HG02943 (cell line): ENCODE results near the gene SOX3.

Experiments
- ATAC-seq: cut with Tn5 transposase; IDR thresholded peaks from one replicate; pipeline ENCODE4 v1.9.1; 2021; ENCODE audit warnings: mild to moderate bottlenecking, low read depth, moderate library complexity; ENCODE audit not compliant: unreplicated experiment

SOX3 gene

GRCh38 chrX:140504371-140505324, at the start of gene SOX3:
TSS of gene SOX3 (minus strand) at chrX:140505069. CDS start at chrX:140505060, 9 bp downstream.
- ATAC-seq, result no peak

DNA sequence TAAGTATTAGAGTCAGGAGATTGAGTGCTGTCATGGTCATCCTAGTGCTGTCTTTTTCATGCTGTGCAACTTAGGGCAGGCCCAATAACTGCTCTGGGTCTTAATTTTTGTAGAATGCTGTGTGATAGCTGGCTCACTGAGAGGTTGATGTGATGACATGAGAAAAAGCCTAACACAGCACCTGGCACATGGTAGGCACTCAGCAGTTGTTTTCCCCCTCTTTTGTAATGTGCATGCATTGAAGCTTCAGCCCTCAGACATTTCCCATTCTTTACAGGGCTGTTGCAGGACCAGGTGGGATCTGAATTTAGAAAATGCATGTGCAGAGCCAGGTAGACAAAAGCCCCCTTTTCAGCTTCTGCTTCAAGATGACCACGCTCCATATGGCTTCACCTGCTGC, 44.1 kb upstream of the SOX3 start:
- no peak for ATAC-seq

GRCh38 chrX:140526171-140526570, 21.3 kb upstream of the SOX3 start:
- no peak for ATAC-seq

DNA sequence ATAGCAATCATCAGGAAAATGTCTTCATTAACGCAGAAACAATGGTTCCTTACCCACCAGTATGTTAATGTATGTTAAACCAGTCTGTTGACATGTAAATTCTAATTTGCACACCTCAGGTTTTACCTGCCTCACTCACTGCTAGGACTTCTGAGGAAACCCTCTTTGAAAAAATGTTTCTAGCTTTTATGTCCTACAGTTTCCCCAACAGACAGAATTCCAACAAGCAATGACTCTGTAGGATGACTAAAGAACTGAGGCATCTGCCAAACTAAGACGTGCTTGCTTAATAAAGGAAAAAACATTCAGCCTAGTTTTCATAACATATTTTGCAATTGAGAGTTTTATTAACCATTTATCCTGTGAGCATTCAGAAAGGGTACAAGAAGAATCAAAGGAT, 20.6 kb upstream of the SOX3 start:
- ATAC-seq, result no peak

- ATAC-seq, result no peak
Observed at GRCh38 chrX:140524556-140524955, 19.7 kb upstream of the SOX3 start.

DNA sequence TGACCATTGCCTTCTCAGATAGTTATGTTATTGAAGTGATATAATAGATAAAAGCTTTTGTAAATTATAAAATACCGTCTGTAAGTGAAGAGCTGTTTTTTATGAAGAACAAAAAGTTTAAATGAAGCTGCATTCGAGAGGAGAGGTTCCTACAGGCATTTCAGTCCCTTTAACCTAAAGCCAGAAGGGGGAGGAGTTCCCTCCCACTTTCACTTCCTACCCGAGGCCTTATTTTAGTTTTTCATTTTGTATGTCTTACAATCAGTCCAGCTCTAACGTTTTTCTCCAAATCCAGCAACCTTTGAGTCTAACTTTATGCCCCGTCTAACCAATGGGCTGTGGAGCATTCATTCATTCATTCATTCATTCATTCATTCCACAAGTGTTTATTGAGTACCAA, 16.5 kb upstream of the SOX3 start:
- no peak for ATAC-seq

- no peak for ATAC-seq
Observed at GRCh38 chrX:140514554-140514953, 9.7 kb upstream of the SOX3 start.

GRCh38 chrX:140510895-140511295, 6.0 kb upstream of the SOX3 start:
- ATAC-seq, result no peak

DNA sequence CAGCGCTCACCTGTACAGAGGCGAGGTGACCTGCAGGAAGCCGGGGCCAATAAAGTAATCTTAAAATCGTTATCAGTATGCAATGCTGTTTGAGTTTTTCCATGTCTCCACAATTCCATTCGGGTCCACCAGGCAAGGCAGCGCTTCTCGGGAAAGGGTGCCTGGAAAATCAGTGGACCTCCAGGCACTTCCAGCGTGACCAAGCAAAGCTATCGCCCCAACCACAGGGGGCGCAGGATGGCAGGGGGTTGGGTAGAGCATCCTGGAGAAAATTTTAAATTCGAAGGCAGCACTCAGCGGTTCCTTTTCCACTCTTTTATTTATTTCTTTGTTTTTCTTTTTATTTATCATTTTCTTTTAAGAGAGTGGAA, 5.4 kb upstream of the SOX3 start:
- no peak for ATAC-seq

GRCh38 chrX:140509468-140510305, 4.8 kb upstream of the SOX3 start:
- ATAC-seq, result no peak

DNA sequence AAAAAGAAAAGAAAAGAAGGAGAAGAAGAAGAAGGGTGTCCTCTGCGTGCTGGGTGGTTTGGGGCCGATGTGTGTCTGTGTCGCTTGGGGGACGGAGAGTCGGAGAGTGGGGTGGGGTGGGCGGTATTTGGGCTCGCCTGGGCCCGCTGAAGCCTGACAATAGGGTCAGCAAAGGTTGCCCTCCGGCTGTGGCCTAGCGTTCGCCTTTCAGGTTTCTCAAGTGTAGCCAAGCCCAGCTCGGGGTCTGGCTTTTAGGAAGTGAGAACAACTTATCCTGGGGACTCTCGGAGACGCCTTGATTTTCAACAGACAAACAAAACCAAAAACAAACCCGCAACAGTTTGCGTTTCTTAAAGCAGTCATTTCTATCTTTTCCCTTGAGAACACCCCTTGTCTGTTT, 4.1 kb upstream of the SOX3 start:
- ATAC-seq, result no peak

DNA sequence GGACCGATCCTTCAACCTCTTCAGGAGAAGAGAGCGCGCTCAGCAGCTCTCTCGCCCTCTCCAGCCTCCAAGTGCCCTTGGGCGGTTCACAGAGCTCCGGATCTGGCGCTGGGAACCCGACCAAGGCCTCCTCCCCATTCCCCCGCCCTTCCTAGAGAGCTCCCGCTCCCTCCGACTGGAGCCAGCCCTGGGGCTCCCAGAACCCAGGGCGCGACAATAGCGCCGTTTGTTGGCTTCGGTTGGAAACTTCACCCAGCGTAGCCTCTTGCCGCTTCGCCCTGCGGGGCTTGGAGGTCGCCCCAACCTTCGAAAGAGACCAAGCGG, 3.1 kb upstream of the SOX3 start:
- no peak for ATAC-seq

GRCh38 chrX:140507223-140507981, 2.5 kb upstream of the SOX3 start:
- no peak for ATAC-seq

DNA sequence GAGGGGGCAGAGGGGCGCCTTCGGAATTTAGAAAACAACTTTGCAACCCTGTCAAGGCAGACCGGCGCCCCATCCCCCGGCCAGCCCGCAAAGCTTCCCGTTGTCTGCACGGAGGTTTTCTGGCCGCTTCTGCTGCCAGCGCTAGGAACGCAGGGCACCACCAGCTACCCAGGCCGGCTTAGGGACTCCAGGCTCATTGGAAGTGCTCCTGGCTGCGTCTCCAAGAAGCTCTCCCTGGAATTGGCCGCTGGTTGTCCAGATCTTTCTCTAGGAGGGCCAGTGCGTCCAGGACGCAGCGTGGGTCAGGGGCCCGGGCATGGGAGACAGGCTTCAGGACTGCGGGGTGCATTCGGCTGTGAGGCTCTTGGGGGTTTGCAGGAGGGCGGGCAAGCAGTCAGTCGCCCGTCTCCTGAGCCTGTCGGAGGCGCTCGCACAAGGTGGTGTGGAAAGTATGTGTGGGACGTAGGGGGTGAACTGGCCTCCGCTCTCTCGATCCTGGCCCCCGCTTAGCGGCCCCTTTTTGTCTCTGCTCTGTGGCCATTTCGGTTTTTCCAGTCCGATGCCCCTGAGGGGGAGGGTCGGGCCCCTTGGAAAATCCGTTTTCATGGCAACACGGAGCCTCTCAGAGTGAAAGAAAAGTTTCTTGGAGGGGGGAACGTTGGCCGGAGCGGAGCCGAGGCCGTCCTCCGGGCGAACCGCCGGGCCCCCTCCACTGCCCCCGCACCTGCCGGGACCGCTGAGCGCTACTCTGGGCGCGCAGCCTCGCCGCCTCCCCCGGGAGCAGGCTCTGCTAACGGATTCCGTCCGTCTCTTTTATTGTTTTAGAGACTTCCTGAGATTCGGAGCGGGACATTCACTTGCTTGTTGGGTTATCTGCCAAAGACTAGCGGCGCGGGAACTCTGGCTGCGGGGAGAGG, 810 bp upstream of the SOX3 start:
- no peak for ATAC-seq

DNA sequence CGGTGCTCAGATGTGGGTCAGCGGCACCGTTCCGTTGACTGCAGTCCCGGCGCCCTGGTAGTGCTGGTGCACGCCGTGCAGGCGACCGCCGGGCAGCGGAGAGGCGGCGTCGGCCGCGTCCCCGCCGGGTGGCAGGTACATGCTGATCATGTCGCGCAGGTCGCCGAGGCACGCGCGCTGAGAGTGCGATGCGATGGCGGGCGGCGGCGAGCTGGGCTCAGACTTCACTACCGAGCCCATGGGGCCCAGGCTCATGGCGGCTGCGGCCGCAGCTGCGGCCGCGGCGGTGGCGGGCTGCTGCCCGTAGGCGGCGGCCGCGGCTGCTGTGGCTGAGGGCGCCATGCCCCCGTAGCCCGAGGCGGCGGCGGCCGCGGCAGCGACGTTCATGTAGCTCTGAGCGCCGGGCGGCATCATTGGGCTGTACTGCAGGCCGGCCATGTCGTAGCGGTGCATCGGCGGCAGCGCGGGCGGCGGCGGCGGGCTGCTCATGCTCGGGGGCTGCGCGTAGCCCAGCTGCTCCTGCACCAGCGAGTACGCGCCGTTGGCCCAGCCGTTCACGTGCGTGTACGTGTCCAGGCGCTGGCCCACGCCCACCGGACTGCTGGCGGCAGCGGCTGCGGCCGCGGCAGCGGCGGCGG, 1.0 kb downstream of the SOX3 start:
- ATAC-seq, result no peak

- ATAC-seq, result no peak
Observed at GRCh38 chrX:140503238-140503601, 1.6 kb downstream of the SOX3 start.

- no peak for ATAC-seq
Observed at GRCh38 chrX:140502491-140503237, 2.2 kb downstream of the SOX3 start.

DNA sequence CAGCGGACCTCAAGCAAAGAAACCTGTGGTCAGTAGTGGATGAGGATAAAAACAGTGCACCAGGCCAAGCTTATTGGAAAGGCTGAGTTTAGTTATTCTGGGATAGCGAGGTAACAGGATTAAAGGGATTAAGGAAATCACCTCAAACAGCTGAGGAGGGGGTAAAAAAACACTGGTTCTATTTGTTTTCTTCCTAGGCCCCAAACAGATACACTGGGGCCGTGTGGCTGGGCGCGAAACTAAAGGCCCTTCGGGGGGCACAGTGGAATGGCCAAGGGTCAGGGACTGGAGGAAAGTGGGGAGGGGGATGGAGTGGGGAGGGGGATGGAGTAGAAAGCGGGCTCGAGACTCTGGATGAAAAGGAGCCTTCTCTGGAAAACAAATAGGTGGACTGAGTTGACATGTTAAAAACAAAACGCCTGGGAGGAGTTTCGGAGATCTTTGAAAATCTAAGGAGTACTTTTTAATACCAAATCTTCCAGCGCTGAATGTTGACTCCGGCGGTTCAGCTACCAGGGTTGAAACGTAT, 2.9 kb downstream of the SOX3 start:
- no peak for ATAC-seq

DNA sequence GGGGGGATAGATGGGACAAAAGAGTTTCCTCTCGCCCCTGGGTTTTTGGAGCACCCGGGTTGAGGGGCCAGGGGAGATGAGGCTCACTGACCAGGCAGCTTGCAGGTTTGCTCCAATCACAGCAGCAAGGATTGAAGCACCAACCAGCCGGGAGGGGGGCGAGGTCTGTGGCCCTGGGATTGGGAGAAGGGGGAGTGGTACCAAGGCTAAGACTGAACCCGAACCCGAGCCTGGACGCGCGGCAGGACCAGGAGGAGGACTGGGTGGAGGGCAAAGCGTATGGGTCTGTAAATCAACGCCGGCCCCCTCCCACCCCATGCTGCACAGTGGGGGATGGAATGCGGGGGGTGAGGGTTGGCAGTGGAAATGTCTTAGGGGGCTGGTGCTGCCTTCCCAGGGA, 3.5 kb downstream of the SOX3 start:
- no peak for ATAC-seq
